Cardiac fibroblast (primary cell): ENCODE measurements around the gene SLC39A2.
"Not testable (repeated sequence)": the region's sequence is repeated elsewhere in the genome, so short reads cannot be mapped to it uniquely, and the experiment has no call there.

ENCODE experiments used
- DNase-seq, 2 donors: peaks; one replicate each; pipeline versions ENCODE4 v3.0.0 to v3.0.0-alpha.2; 2010; ENCODE audit warnings: low read depth in 2 of 2
- H3K4me3 ChIP-seq, 2 donors: replicated peaks in 1 of 2; 1 replicate in 1 of 2; 2 replicates in 1 of 2; pipeline ENCODE4 v1.5.1; 2011; ENCODE audit warnings: low read depth in 2 of 2, low read length in 2 of 2, mild to moderate bottlenecking in 2 of 2, moderate library complexity in 1 of 2
- TF ChIP-seq, protein P1 (sequence below): IDR thresholded peaks from one replicate; pipeline ENCODE4 v1.5.1; 2011; ENCODE audit warnings: low read depth, mild to moderate bottlenecking, low read length, inconsistent platforms

Gene SLC39A2

DNA sequence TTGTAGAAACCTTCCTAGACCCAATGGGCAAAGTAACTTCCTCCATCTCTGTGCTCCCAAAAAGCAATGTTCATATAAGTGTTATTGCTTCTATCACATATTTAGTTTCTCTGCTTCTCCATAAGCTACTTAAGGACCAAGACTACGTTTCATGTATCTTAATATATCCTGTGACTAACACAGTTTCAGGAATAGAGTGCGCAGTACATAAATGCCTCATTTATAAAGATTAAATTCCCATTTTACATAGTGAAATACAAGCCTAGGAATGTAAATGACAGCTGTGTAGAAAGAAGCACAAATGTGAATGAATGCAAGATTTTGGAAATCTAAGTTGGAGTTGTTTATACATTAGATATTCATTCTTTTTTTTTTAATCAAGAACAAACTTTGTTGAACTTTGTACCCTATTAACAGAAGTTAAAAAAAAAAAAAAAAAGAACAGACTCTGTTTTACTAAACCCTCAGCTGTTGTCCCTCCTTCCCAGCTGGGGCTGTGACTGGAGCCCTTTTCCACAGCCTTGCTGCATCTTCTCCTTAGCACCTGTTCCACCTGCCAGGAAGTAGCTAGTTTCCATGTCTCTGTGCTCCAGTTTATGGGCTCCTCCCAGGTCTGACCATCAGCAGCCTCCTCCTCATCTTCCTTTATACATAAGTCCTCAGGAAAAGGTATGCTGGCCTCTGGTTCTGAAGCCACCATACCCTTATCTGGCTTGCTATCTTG lies 16.3 kb upstream of the SLC39A2 start:
- H3K4me3 ChIP-seq, result no peak overlapping the region
- TF ChIP-seq, protein P1, sequence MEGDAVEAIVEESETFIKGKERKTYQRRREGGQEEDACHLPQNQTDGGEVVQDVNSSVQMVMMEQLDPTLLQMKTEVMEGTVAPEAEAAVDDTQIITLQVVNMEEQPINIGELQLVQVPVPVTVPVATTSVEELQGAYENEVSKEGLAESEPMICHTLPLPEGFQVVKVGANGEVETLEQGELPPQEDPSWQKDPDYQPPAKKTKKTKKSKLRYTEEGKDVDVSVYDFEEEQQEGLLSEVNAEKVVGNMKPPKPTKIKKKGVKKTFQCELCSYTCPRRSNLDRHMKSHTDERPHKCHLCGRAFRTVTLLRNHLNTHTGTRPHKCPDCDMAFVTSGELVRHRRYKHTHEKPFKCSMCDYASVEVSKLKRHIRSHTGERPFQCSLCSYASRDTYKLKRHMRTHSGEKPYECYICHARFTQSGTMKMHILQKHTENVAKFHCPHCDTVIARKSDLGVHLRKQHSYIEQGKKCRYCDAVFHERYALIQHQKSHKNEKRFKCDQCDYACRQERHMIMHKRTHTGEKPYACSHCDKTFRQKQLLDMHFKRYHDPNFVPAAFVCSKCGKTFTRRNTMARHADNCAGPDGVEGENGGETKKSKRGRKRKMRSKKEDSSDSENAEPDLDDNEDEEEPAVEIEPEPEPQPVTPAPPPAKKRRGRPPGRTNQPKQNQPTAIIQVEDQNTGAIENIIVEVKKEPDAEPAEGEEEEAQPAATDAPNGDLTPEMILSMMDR, result no peak
- no peak for DNase-seq

DNA sequence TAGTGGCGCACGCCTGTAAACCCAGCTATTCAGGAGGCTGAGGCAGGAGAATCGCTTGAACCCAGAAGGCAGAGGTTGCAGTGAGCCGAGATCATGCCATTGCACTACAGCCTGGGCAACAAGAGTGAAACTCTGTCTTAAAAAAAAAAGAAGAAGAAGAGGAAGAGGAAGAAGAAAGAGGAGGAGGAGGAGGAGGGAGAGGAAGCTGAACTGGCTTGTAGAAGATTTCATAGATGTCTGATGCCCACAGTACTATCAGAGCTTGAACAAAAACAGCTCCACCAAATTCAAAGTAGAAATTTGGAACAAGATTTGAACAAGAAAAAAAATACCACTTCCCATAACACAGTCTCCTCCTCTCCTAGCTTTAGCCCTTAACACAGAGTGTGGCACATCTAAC lies 13.4 kb upstream of the SLC39A2 start:
- DNase-seq, H3K4me3 ChIP-seq: not testable (repeated sequence)

DNA sequence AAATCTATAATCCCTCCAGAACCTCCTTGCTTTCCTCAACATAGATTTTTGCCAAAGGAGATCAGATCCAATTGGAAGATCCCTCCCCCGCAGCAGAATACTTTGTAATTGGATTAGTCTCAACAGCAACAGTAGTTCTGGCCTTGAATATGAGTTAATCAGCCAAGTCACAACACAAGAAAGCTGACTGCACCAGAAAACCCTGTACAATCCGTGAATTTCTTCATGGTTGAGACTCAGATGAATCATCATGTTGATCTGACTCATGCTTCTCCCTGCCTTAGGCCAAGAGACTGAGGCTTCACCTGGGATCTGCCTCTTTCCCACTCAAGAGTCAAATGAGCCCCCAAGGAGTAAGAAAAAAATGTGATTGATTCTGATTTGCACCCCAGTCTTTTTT lies 12.3 kb upstream of the SLC39A2 start:
- TF ChIP-seq, protein P1, result no peak
- no peak overlapping the region for H3K4me3 ChIP-seq
- peak; percentile 92 to 95 for DNase-seq

DNA sequence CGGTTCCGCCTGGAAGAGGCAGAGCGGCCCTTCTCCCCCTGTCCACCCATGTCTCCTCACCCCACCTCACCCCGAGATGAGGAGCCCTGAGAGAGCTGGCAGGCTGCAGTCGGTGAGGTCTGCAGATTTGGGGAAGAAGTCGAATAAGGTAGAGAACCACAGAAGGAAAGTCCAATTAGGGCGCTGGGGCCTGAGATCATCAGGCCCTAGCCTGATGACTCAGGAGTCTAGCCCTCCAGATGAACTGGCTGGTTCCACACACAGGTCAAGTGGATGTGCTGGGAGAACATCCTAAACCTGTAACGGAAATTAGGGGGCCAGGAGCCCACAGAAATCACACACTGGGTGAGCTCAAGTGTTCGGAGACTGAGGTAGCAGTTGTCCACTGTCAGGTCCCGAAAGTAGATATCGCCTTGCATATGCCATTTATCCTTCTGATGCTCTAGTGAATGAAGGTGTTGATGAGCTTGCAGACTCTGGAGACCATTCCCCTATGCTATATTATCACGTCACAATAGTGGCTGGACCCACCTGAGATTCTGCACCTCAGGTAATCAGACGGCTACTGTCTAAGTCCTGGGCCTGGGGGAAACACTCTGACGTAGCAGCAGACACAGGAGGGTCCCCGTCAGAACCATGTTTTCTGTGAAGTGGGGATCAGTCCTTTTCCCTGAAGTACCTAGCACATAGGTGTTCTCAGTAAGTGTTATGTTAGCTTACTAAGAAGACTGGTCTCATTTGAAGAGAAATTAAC lies 10.2 kb upstream of the SLC39A2 start:
- H3K4me3 ChIP-seq, result peak overlapping the region in 1 of 2 donors; percentile 91
- no peak for DNase-seq
- TF ChIP-seq, protein P1, result no peak

DNA sequence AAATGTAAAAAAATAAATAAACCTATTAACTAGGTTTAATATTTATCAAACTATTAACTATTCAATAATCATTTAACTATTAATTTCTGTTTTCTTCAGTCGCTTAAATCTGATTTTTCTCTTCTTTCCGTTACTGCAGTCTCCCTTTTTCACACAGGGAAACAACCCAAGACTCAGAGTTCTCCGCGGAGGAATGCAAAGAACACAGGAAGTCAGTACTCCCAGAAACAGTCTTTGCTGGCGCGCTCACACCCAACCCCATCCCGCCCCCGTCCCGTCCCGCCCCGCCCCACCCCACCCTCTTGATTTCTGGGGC lies 9.7 kb upstream of the SLC39A2 start:
- TF ChIP-seq, protein P1, result no peak
- DNase-seq, result no peak
- peak overlapping the region in 1 of 2 donors; percentile 91 for H3K4me3 ChIP-seq

DNA sequence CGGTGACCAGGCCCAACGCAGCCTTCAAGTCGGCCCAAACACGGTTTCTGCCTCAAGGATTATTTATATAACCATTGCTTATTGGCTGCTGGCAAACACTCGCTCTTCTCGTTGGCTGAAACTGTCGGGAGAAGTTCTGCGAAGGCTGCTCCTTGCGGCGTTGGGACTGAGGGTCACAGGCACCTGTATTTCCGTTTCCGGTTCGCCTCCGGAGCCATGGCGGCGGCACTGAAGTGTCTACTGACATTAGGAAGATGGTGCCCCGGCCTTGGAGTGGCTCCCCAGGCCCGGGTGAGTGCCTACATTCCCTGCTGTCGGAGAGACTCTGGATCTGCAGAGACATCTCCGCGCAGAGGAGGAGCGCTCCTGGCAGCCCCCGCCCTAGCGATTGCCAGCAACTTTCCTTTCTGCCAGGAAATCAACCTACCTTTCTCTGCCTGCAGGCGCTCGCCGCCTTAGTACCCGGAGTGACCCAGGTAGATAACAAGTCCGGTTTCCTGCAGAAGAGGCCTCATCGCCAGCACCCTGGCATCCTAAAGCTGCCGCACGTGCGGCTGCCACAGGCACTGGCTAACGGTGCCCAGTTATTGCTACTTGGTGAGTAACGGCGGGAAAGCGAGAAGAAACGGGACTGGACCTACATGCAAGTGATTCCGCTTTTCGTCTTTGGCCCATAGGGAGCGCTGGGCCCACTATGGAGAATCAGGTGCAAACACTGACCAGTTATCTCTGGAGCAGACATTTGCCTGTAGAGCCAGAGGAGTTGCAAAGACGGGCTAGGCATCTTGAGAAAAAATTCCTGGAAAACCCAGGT lies 9.1 kb upstream of the SLC39A2 start, which contains the start of gene METTL17:
TSS of gene METTL17 (plus strand) at position 194 of the 814 bp plus-strand sequence. CDS start at position 217, 23 bp downstream.
- peak within 1 kb of the TSS; percentile 89 to 91 for H3K4me3 ChIP-seq
- TF ChIP-seq, protein P1, result peak; percentile 41
- DNase-seq, result peak; percentile 98 to 99

DNA sequence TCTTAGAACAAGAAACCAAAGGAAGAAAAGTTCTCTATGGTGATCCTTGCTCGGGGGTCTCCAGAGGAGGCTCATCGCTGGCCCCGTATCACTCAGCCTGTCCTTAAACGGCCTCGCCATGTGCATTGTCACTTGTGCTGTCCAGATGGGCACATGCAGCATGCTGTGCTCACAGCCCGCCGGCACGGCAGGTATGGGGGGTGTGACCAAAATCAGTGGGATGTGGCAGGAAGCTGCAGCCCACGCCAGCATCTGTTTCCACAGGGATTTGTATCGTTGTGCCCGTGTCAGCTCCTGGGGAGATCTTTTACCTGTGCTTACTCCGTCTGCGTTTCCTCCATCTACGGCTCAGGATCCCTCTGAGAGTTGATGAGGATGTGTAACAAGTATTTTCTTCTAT lies 2.6 kb upstream of the SLC39A2 start:
- TF ChIP-seq, protein P1, result no peak
- DNase-seq, result no peak
- no peak overlapping the region for H3K4me3 ChIP-seq
